OCI-LY1 (cell line): ENCODE measurements around the gene GOLGA8B.

Experiments used
- H2AFZ ChIP-seq: fragments of 200-600 bp; sonication (generic), shearing (Covaris generic); 2 replicates; pipeline ENCODE4 v1.6.0; 2014; ENCODE audit warnings: antibody characterized with exemption, mild to moderate bottlenecking, low read length
- H3F3A ChIP-seq: fragments of 200-600 bp; sonication (generic), shearing (Covaris generic); 2 replicates; pipeline ENCODE4 v1.6.0; 2014; ENCODE audit warnings: mild to moderate bottlenecking, antibody characterized with exemption, low read length, moderate library complexity; ENCODE audit not compliant: insufficient read depth
- H3K27ac ChIP-seq: fragments of 200-600 bp; sonication (generic); 2 replicates; pipeline ENCODE4 v1.5.1; 2014; ENCODE audit warnings: low read length, mixed run types, mild to moderate bottlenecking, low read depth; ENCODE audit not compliant: poor library complexity, severe bottlenecking
- H3K27me3 ChIP-seq: fragments of 200-600 bp; sonication (generic); 2 replicates; pipeline ENCODE4 v1.6.0; 2014; ENCODE audit warnings: antibody characterized with exemption, mild to moderate bottlenecking, low read length, moderate library complexity; ENCODE audit not compliant: insufficient read depth
- H3K36me3 ChIP-seq: fragments of 200-600 bp; sonication (generic); 2 replicates; pipeline ENCODE4 v1.6.1; 2014; ENCODE audit warnings: mild to moderate bottlenecking, antibody characterized with exemption, low read length, moderate library complexity, mixed read lengths; ENCODE audit not compliant: insufficient read depth
- H3K4me1 ChIP-seq: fragments of 200-600 bp; sonication (generic); 2 replicates; pipeline ENCODE4 v1.5.1; 2014; ENCODE audit warnings: mild to moderate bottlenecking, low read length, moderate library complexity; ENCODE audit not compliant: insufficient read depth, severe bottlenecking
- H3K4me2 ChIP-seq: fragments of 200-600 bp; sonication (generic), shearing (Covaris generic); 2 replicates; pipeline ENCODE4 v1.6.1; 2014; ENCODE audit warnings: low read length
- H3K4me3 ChIP-seq: fragments of 200-600 bp; sonication (generic); 2 replicates; pipeline ENCODE4 v1.5.1; 2014; ENCODE audit warnings: low read length, low read depth, mild to moderate bottlenecking, mixed read lengths; ENCODE audit not compliant: poor library complexity, severe bottlenecking
- H3K79me2 ChIP-seq: fragments of 200-600 bp; shearing (Covaris generic); 2 replicates; pipeline ENCODE4 v1.6.1; 2016; ENCODE audit warnings: mixed run types, low read length, mixed read lengths; ENCODE audit not compliant: insufficient read depth
- H3K9ac ChIP-seq: fragments of 200-600 bp; sonication (generic), shearing (Covaris generic); 2 replicates; pipeline ENCODE4 v1.6.1; 2014; ENCODE audit warnings: mild to moderate bottlenecking, low read length, mixed read lengths
- H3K9me2 ChIP-seq: fragments of 200-600 bp; sonication (generic), shearing (Covaris generic); 2 replicates; pipeline ENCODE4 v1.6.1; 2014; ENCODE audit warnings: low read depth, mild to moderate bottlenecking, low read length, mixed read lengths
- H3K9me3 ChIP-seq: fragments of 200-600 bp; shearing (Covaris generic); 2 replicates; pipeline ENCODE4 v1.6.1; 2014; ENCODE audit warnings: low read length, mixed read lengths
- H4K20me1 ChIP-seq: fragments of 200-600 bp; sonication (generic), shearing (Covaris generic); 2 replicates; pipeline ENCODE4 v1.6.0; 2016; ENCODE audit warnings: mild to moderate bottlenecking, low read length; ENCODE audit not compliant: insufficient read depth
- CTCF ChIP-seq: fragments of 200-600 bp; sonication (generic), shearing (Covaris generic); IDR thresholded peaks from 2 replicates; pipeline ENCODE4 v1.5.1; 2017; ENCODE audit warnings: mild to moderate bottlenecking, antibody characterized with exemption, low read length, moderate library complexity, mixed read lengths
- EZH2 ChIP-seq: fragments of 200-600 bp; sonication (generic), shearing (Covaris generic); IDR thresholded peaks from 2 replicates; pipeline ENCODE4 v1.8.0; 2017; ENCODE audit warnings: borderline replicate concordance, mixed run types, mild to moderate bottlenecking, antibody characterized with exemption, low read length, moderate library complexity, mixed read lengths

The GOLGA8B gene

DNA sequence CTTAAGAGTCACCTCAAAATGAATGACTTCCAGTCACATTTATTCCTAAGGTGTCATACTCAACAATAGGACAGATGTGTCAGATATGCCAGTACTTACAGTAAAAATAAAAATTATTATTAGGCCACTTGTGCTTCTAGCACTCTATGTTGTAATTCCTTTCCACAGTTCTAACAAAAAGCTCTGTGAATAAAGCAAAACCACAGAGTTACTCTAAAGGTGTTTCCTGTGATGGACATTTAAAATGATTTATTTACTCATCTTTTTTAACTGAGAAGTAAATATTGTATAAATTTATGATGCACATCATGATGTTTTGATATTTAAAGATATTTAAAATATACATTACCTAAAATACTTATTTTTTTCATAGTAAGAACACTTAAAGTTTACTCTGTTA, 13.9 kb upstream of the GOLGA8B start:
- no peak overlapping the region for H3K27ac ChIP-seq
- H3K27me3 ChIP-seq = no peaks in the 10 kb centered on the region
- H3F3A ChIP-seq = no peaks in the 10 kb centered on the region
- no peak overlapping the region for H2AFZ ChIP-seq
- no peak overlapping the region for H3K4me3 ChIP-seq
- TF ChIP-seq EZH2 (no peak), CTCF (no peak)
- H3K4me2 ChIP-seq = no peak overlapping the region
- H3K36me3 ChIP-seq = no peaks in the 10 kb centered on the region
- H3K9me3 ChIP-seq = no peaks in the 10 kb centered on the region
- no peak overlapping the region for H3K9ac ChIP-seq
- H3K79me2 ChIP-seq = no peaks in the 10 kb centered on the region
- H3K4me1 ChIP-seq = no peaks in the 10 kb centered on the region
- no peaks in the 10 kb centered on the region for H3K9me2 ChIP-seq
- no peaks in the 10 kb centered on the region for H4K20me1 ChIP-seq

GRCh38 chr15:34594361-34594760, 10.9 kb upstream of the GOLGA8B start:
- H3F3A ChIP-seq = no peaks in the 10 kb centered on the region
- H3K79me2 ChIP-seq = no peaks in the 10 kb centered on the region
- no peak overlapping the region for H3K27ac ChIP-seq
- no peaks in the 10 kb centered on the region for H3K4me1 ChIP-seq
- H3K9me2 ChIP-seq = no peaks in the 10 kb centered on the region
- H2AFZ ChIP-seq = no peak overlapping the region
- no peaks in the 10 kb centered on the region for H4K20me1 ChIP-seq
- no peaks in the 10 kb centered on the region for H3K36me3 ChIP-seq
- no peak overlapping the region for H3K4me2 ChIP-seq
- H3K27me3 ChIP-seq = no peaks in the 10 kb centered on the region
- TF ChIP-seq CTCF (no peak), EZH2 (no peak)
- no peaks in the 10 kb centered on the region for H3K9me3 ChIP-seq
- H3K9ac ChIP-seq = no peak overlapping the region
- H3K4me3 ChIP-seq = no peak overlapping the region

GRCh38 chr15:34591306-34591705, 7.9 kb upstream of the GOLGA8B start:
- Histone ChIP-seq H3F3A (no peaks in the 10 kb centered on the region), H3K9me2 (no peaks in the 10 kb centered on the region), H3K4me1 (peaks cover 4% of the 10 kb centered on the region), H2AFZ (no peak overlapping the region), H4K20me1 (no peaks in the 10 kb centered on the region), H3K9me3 (no peaks in the 10 kb centered on the region), H3K4me2 (no peak overlapping the region), H3K4me3 (no peak overlapping the region), H3K27me3 (no peaks in the 10 kb centered on the region), H3K79me2 (no peaks in the 10 kb centered on the region), H3K27ac (no peak overlapping the region), H3K9ac (no peak overlapping the region), H3K36me3 (no peaks in the 10 kb centered on the region)
- TF ChIP-seq CTCF = no peak
